A549 (cell line): ENCODE results near the gene ZBTB8B.

ENCODE experiments used
- CBX2 ChIP-seq: fragments of 200-600 bp; sonication (generic); IDR thresholded peaks from 2 replicates; pipeline ENCODE4 v1.6.1; 2016; ENCODE audit warnings: low read depth, mild to moderate bottlenecking, borderline replicate concordance
- EP300 ChIP-seq, 2 experiments: fragments of >200 bp; sonication (Bioruptor Twin); formaldehyde crosslinking; IDR thresholded peaks; 2 replicates in 1 of 2; 3 replicates in 1 of 2; pipeline ENCODE4 v1.6.1; 2016 to 2017
- POLR2A ChIP-seq: IDR thresholded peaks from 2 replicates; pipeline ENCODE4 v1.6.1; 2012; ENCODE audit warnings: mild to moderate bottlenecking, low read length
- POLR2AphosphoS2 ChIP-seq: conservative IDR thresholded peaks from 2 replicates; pipeline ENCODE4 v1.6.1; 2012; ENCODE audit warnings: low read length, improper control_type of control experiment, inconsistent platforms
- SREBF2 ChIP-seq: fragments of 450-650 bp; IDR thresholded peaks from 2 replicates; pipeline ENCODE4 v1.6.1; 2014; ENCODE audit warnings: mild to moderate bottlenecking, moderate library complexity
- TF ChIP-seq, protein P1 (sequence below): fragments of 200-600 bp; sonication (generic); IDR thresholded peaks from 2 replicates; pipeline ENCODE4 v1.6.1; 2016; ENCODE audit warnings: antibody characterized with exemption, mild to moderate bottlenecking, moderate library complexity
- TF ChIP-seq, protein P2 (sequence below): fragments of >200 bp; sonication (Bioruptor Twin); formaldehyde crosslinking; IDR thresholded peaks from 3 replicates; pipeline ENCODE4 v1.5.1; 2016

DNA sequence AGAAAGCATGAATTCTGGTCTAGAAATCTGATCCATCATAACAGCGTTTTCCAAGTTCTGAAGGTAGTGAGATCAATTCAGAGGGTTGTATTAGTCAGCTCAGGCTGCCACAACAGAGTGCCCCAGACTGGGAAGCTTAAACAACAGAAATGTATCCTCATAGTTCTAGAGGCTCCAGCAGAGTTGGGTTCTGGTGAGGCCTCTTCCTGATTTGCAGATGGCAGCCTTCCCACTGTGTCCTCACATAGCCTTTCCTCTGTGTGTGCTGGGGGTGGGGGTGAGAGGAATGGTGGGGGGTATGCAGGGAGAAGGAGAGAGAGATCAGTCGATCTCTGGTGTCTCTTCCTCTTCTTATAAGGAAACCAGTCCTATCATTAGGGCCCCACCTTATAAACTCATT, 15.1 kb downstream of the ZBTB8B start:
- TF ChIP-seq, protein P1, sequence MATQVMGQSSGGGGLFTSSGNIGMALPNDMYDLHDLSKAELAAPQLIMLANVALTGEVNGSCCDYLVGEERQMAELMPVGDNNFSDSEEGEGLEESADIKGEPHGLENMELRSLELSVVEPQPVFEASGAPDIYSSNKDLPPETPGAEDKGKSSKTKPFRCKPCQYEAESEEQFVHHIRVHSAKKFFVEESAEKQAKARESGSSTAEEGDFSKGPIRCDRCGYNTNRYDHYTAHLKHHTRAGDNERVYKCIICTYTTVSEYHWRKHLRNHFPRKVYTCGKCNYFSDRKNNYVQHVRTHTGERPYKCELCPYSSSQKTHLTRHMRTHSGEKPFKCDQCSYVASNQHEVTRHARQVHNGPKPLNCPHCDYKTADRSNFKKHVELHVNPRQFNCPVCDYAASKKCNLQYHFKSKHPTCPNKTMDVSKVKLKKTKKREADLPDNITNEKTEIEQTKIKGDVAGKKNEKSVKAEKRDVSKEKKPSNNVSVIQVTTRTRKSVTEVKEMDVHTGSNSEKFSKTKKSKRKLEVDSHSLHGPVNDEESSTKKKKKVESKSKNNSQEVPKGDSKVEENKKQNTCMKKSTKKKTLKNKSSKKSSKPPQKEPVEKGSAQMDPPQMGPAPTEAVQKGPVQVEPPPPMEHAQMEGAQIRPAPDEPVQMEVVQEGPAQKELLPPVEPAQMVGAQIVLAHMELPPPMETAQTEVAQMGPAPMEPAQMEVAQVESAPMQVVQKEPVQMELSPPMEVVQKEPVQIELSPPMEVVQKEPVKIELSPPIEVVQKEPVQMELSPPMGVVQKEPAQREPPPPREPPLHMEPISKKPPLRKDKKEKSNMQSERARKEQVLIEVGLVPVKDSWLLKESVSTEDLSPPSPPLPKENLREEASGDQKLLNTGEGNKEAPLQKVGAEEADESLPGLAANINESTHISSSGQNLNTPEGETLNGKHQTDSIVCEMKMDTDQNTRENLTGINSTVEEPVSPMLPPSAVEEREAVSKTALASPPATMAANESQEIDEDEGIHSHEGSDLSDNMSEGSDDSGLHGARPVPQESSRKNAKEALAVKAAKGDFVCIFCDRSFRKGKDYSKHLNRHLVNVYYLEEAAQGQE: no peak
- TF ChIP-seq, protein P2, sequence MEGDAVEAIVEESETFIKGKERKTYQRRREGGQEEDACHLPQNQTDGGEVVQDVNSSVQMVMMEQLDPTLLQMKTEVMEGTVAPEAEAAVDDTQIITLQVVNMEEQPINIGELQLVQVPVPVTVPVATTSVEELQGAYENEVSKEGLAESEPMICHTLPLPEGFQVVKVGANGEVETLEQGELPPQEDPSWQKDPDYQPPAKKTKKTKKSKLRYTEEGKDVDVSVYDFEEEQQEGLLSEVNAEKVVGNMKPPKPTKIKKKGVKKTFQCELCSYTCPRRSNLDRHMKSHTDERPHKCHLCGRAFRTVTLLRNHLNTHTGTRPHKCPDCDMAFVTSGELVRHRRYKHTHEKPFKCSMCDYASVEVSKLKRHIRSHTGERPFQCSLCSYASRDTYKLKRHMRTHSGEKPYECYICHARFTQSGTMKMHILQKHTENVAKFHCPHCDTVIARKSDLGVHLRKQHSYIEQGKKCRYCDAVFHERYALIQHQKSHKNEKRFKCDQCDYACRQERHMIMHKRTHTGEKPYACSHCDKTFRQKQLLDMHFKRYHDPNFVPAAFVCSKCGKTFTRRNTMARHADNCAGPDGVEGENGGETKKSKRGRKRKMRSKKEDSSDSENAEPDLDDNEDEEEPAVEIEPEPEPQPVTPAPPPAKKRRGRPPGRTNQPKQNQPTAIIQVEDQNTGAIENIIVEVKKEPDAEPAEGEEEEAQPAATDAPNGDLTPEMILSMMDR: no peak
- TF ChIP-seq POLR2AphosphoS2 (no peak), POLR2A (no peak), CBX2 (no peak), EP300 (IDR thresholded peaks at IDR 0.05) (no peak), SREBF2 (no peak)
